Measurements from ENCODE around the gene C16orf90. TPM values are rescaled to one million over a fixed set of nuclear protein-coding genes. Genes with fewer than 3 reads are reported as not detected.

C16orf90 gene
- total RNA-seq, 4 donors from 2014 or later: not detected

GRCh38 chr16:3490911-3491629, 4.2 kb downstream of the C16orf90 start:
- no peak for TF ChIP-seq CTCF (IDR thresholded peaks at IDR 0.05)
- no peak for TF ChIP-seq POLR2AphosphoS5 (IDR thresholded peaks at IDR 0.05)
- no peak for TF ChIP-seq POLR2A (IDR thresholded peaks at IDR 0.05)
- TF ChIP-seq EP300 (IDR thresholded peaks at IDR 0.05): no peak
- ATAC-seq: no peak
- H3K27me3 ChIP-seq: no peaks in the 10 kb centered on the region

GRCh38 chr16:3488801-3489200, 6.5 kb downstream of the C16orf90 start:
- no peak overlapping the region for H3K4me3 ChIP-seq
- no peaks in the 10 kb centered on the region for H3K9me3 ChIP-seq
- H3K4me1 ChIP-seq: peaks cover 0 to 9% (median 0%) of the 10 kb centered on the region in 3 donors
- TF ChIP-seq POLR2A (IDR thresholded peaks at IDR 0.05) (no peak), EP300 (IDR thresholded peaks at IDR 0.05) (no peak), POLR2AphosphoS5 (IDR thresholded peaks at IDR 0.05) (no peak), CTCF (IDR thresholded peaks at IDR 0.05) (no peak)
- H3K36me3 ChIP-seq: peaks cover 0 to 44% of the 10 kb centered on the region in 2 donors
- WGBS, 2 donors (ENCODE audit: low coverage in 1 of 2): 72% methylated on average over 9 of the region's 13 CpGs; no CpG with 5 or more reads in 1 of the 2 donors
- no peaks in the 10 kb centered on the region for H3K27me3 ChIP-seq
- H3K27ac ChIP-seq: no peak overlapping the region
- no peak for ATAC-seq

More at GRCh38 chr16:3490911-3491629, 4.2 kb downstream of the C16orf90 start:
- peaks cover 0 to 9% (median 0%) of the 10 kb centered on the region in 3 donors for H3K4me1 ChIP-seq
- no peak overlapping the region for H3K27ac ChIP-seq
- WGBS, 2 donors (ENCODE audit: low coverage in 1 of 2): 49 to 65% methylated on average over 8 to 11 of the region's 17 CpGs
- no peak overlapping the region for H3K4me3 ChIP-seq
- no peaks in the 10 kb centered on the region for H3K9me3 ChIP-seq
- peaks cover 0 to 21% of the 10 kb centered on the region in 2 donors for H3K36me3 ChIP-seq

GRCh38 chr16:3487521-3488410, 7.5 kb downstream of the C16orf90 start:
- WGBS, 2 donors (ENCODE audit: low coverage in 1 of 2): 78% methylated on average over 4 of the region's 24 CpGs; no CpG with 5 or more reads in 1 of the 2 donors
- TF ChIP-seq CTCF (IDR thresholded peaks at IDR 0.05) (no peak), EP300 (IDR thresholded peaks at IDR 0.05) (no peak), POLR2A (IDR thresholded peaks at IDR 0.05) (no peak), POLR2AphosphoS5 (IDR thresholded peaks at IDR 0.05) (no peak)
- no peak overlapping the region for H3K27ac ChIP-seq
- H3K4me3 ChIP-seq: no peak overlapping the region
- no peaks in the 10 kb centered on the region for H3K9me3 ChIP-seq
- no peaks in the 10 kb centered on the region for H3K27me3 ChIP-seq
- ATAC-seq: peak; percentile 17
- peaks cover 0 to 54% of the 10 kb centered on the region in 2 donors for H3K36me3 ChIP-seq
- H3K4me1 ChIP-seq: peaks cover 0 to 9% (median 0%) of the 10 kb centered on the region in 3 donors

- Histone ChIP-seq H3K27ac (no peak overlapping the region), H3K27me3 (no peaks in the 10 kb centered on the region), H3K4me1 (peaks cover 0 to 9% (median 0%) of the 10 kb centered on the region in 3 donors), H3K4me3 (no peak overlapping the region), H3K36me3 (peaks cover 0 to 66% of the 10 kb centered on the region in 2 donors), H3K9me3 (no peaks in the 10 kb centered on the region)
- WGBS, 2 donors (ENCODE audit: low coverage in 1 of 2): 92% methylated on average over 11 of the region's 24 CpGs; no CpG with 5 or more reads in 1 of the 2 donors
- TF ChIP-seq EP300 (IDR thresholded peaks at IDR 0.05) (no peak), POLR2AphosphoS5 (IDR thresholded peaks at IDR 0.05) (no peak), CTCF (IDR thresholded peaks at IDR 0.05) (no peak), POLR2A (IDR thresholded peaks at IDR 0.05) (no peak)
- ATAC-seq: no peak
These were observed 8.6 kb downstream of the C16orf90 start for GRCh38 chr16:3486506-3487215.
